HepG2 (cell line): ENCODE measurements around the gene PTH1R. TPM values are rescaled to one million over a fixed set of nuclear protein-coding genes. Genes with fewer than 3 reads are reported as not detected.

ENCODE experiments used
- ATAC-seq: fragments of 200-7000 bp; cut with Tn5 transposase; 3 replicates; pipeline ENCODE4 v1.9.1; 2020; ENCODE audit warnings: mild to moderate bottlenecking, moderate library complexity
- BruUV-seq: library from RNA; stranded (reverse); fragments of 400-500 nt; replicated peaks from 2 replicates; lab custom pipeline; 2021; lab: Mats Ljungman, UMichigan
- CTCF ChIA-PET: fragments of 300-600 bp; formaldehyde crosslinking; extraction: SDS; loops from one replicate; lab custom pipeline; 2021; ENCODE audit warnings: low total read pairs, inconsistent platforms, low intra/inter-chr PET ratio; lab: Yijun Ruan, JAX
- POLR2A ChIA-PET: fragments of 350-600 bp; sonication (Branson Sonifier 250); formaldehyde crosslinking; loops from one replicate; lab custom pipeline; 2020; ENCODE audit warnings: antibody characterized with exemption, inconsistent platforms; lab: Yijun Ruan, JAX
- DNase-seq: peaks from one replicate; pipeline ENCODE4 v3.0.0-alpha.2; 2015; ENCODE audit warnings: low spot score
- FAIRE-seq: peaks from 3 replicates; lab custom pipeline; 2011; peaks lifted over from hg19 to GRCh38; lab: Jason Lieb, UNC
- H2AFZ ChIP-seq: one replicate; pipeline ENCODE4 v1.6.1; 2011; ENCODE audit warnings: low read length, inconsistent platforms
- H3K27ac ChIP-seq: fragments of 300-600 bp; 3 replicates; pipeline ENCODE4 v1.8.0; 2011; ENCODE audit warnings: mixed run types, mild to moderate bottlenecking, mixed read lengths, low read length, inconsistent platforms; ENCODE audit not compliant: insufficient read depth; ENCODE audit errors: extremely low read length
- H3K27me3 ChIP-seq, 2 experiments: fragments of 200-600 bp in 1 of 2; 2 replicates in 1 of 2; 3 replicates in 1 of 2; pipeline versions ENCODE4 v1.6.0 to v1.8.0; 2011; ENCODE audit warnings: low read length in 2 of 2, mild to moderate bottlenecking in 2 of 2, moderate library complexity in 2 of 2, inconsistent platforms in 1 of 2; ENCODE audit not compliant: insufficient read depth in 2 of 2, control insufficient read depth in 1 of 2
- H3K36me3 ChIP-seq, 2 experiments: fragments of 200-600 bp in 1 of 2; replicated peaks in 1 of 2; 2 replicates in 1 of 2; 3 replicates in 1 of 2; pipeline versions ENCODE4 v1.5.1 to v1.8.0; 2011; ENCODE audit warnings: low read length in 2 of 2, inconsistent platforms in 1 of 2; ENCODE audit not compliant: insufficient read depth in 2 of 2, control insufficient read depth in 1 of 2
- H3K4me1 ChIP-seq: 2 replicates; pipeline ENCODE4 v1.5.1; 2012; ENCODE audit warnings: low read length, inconsistent platforms; ENCODE audit not compliant: insufficient read depth
- H3K4me2 ChIP-seq: 2 replicates; pipeline ENCODE4 v1.6.0; 2011; ENCODE audit warnings: low read depth, low read length, inconsistent platforms
- H3K4me3 ChIP-seq, 3 experiments: fragments of 200-600 bp in 1 of 3; sonication (generic), shearing (Covaris generic) in 1 of 3; replicated peaks in 1 of 3; 2 replicates each; pipeline ENCODE4 v1.5.1; 2011 to 2016; ENCODE audit warnings: low read length in 3 of 3, inconsistent platforms in 2 of 3, low read depth in 2 of 3, mild to moderate bottlenecking in 2 of 3, control low read depth in 1 of 3, mixed read lengths in 1 of 3; ENCODE audit not compliant: insufficient read depth in 1 of 3
- H3K79me2 ChIP-seq: one replicate; pipeline ENCODE4 v1.6.1; 2011; ENCODE audit warnings: low read length, inconsistent platforms; ENCODE audit not compliant: insufficient read depth
- H3K9ac ChIP-seq: 2 replicates; pipeline ENCODE4 v1.6.0; 2011; ENCODE audit warnings: mild to moderate bottlenecking, low read depth, low read length, inconsistent platforms; ENCODE audit not compliant: insufficient read depth
- H3K9me3 ChIP-seq: 2 replicates; pipeline ENCODE4 v1.5.1; 2012; ENCODE audit warnings: mild to moderate bottlenecking, low read length
- H4K20me1 ChIP-seq: 2 replicates; pipeline ENCODE4 v1.6.0; 2011; ENCODE audit warnings: inconsistent platforms, mild to moderate bottlenecking, low read length, moderate library complexity; ENCODE audit not compliant: insufficient read depth
- ARNT2 ChIP-seq: sonication (generic); formaldehyde crosslinking; IDR thresholded peaks from 2 replicates; pipeline ENCODE4 v1.8.0; 2022; ENCODE audit warnings: mild to moderate bottlenecking, low read depth, missing genetic modification reagents, moderate library complexity
- DNMT3B ChIP-seq: conservative IDR thresholded peaks from 2 replicates; pipeline ENCODE4 v1.6.1; 2016; ENCODE audit warnings: missing biosample characterization, control low read depth
- MLLT10 ChIP-seq: sonication (generic); formaldehyde crosslinking; IDR thresholded peaks from 2 replicates; pipeline ENCODE4 v1.4.0; 2020; ENCODE audit warnings: missing genetic modification reagents
- MTA1 ChIP-seq: sonication (generic); formaldehyde crosslinking; IDR thresholded peaks from 2 replicates; pipeline ENCODE4 v1.4.0; 2020; ENCODE audit warnings: missing genetic modification reagents, mild to moderate bottlenecking, borderline replicate concordance
- PCBP2 ChIP-seq: fragments of 200-400 bp; formaldehyde crosslinking; optimal IDR thresholded peaks from 2 replicates; pipeline ENCODE3; 2018; ENCODE audit warnings: low read length, low read depth; ENCODE audit not compliant: poor library complexity, severe bottlenecking
- PHF8 ChIP-seq: sonication (generic); formaldehyde crosslinking; IDR thresholded peaks from 2 replicates; pipeline ENCODE4 v1.5.0; 2020; ENCODE audit warnings: missing genetic modification reagents
- POLR2AphosphoS5 ChIP-seq: IDR thresholded peaks from 2 replicates; pipeline ENCODE4 v1.6.1; 2012; ENCODE audit warnings: low read depth, low read length
- PPARG ChIP-seq: conservative IDR thresholded peaks from 2 replicates; pipeline ENCODE4 v1.6.1; 2016; ENCODE audit warnings: missing biosample characterization, missing genetic modification reagents
- RNF219 ChIP-seq: sonication (generic); formaldehyde crosslinking; IDR thresholded peaks from 2 replicates; pipeline ENCODE4 v1.5.0; 2020; ENCODE audit warnings: mild to moderate bottlenecking, missing genetic modification reagents
- SSRP1 ChIP-seq: IDR thresholded peaks from 2 replicates; pipeline ENCODE4 v1.6.1; 2016; ENCODE audit warnings: control low read depth
- TBL1XR1 ChIP-seq: fragments of 150-350 bp; IDR thresholded peaks from 2 replicates; pipeline ENCODE4 v1.6.1; 2014; ENCODE audit warnings: borderline replicate concordance, low read length; ENCODE audit not compliant: partially characterized antibody
- TEAD2 ChIP-seq: sonication (generic); formaldehyde crosslinking; IDR thresholded peaks from 2 replicates; pipeline ENCODE4 v1.9.0; 2021; ENCODE audit warnings: missing genetic modification reagents
- TGIF2 ChIP-seq: IDR thresholded peaks from 2 replicates; pipeline ENCODE4 v1.6.1; 2016; ENCODE audit warnings: control low read depth, missing compliant biosample characterization
- TIGD3 ChIP-seq: sonication (generic); formaldehyde crosslinking; IDR thresholded peaks from 2 replicates; pipeline ENCODE4 v1.5.1; 2020; ENCODE audit warnings: mild to moderate bottlenecking, missing genetic modification reagents, borderline replicate concordance
- ZC3H4 ChIP-seq: sonication (generic); formaldehyde crosslinking; IDR thresholded peaks from 2 replicates; pipeline ENCODE4 v1.4.0; 2020; ENCODE audit warnings: missing genetic modification reagents, borderline replicate concordance
- ZFP1 ChIP-seq: IDR thresholded peaks from 2 replicates; pipeline ENCODE4 v1.6.1; 2016
- ZNF20 ChIP-seq: sonication (generic); formaldehyde crosslinking; IDR thresholded peaks from 2 replicates; pipeline ENCODE4 v1.4.0; 2020; ENCODE audit warnings: mild to moderate bottlenecking, moderate library complexity, missing genetic modification reagents
- ZNF710 ChIP-seq: sonication (generic); formaldehyde crosslinking; IDR thresholded peaks from 2 replicates; pipeline ENCODE4 v1.5.0; 2020; ENCODE audit warnings: mild to moderate bottlenecking, missing genetic modification reagents, borderline replicate concordance
- WGBS: methylation state at CpG from one replicate; pipeline ENCODE4 v1.1.6; 2017; ENCODE audit warnings: low lambda C conversion rate; 5-methylcytosine and 5-hydroxymethylcytosine counted together
- in situ Hi-C: cut with HindIII; loops from 2 replicates; pipeline ENCODE4 v1.10.0; 2017; ENCODE audit warnings: low pct_unique_long_range_greater_than_20kb; ENCODE audit not compliant: extremely low pct_ligation_motif_present
- intact Hi-C: fragments of 100-400 bp; cut with micrococcal nuclease; formaldehyde crosslinking; loops from one replicate; pipeline ENCODE4 v1.10.0; 2022; ENCODE audit not compliant: unreplicated experiment
- polyA plus RNA-seq, 8 experiments: library from polyadenylated mRNA; depleted of rRNA in 3 of 8; stranded (reverse) in 7 of 8; unstranded in 1 of 8; fragments of >200 nt; fragmentation: Illumina TruSeq in 4 of 8; extraction: Trizol in 4 of 8; gene quantifications; 2 replicates each; pipeline versions ENCODE4 v1.2.1 to v1.2.3, GENCODE V29; 2011 to 2016; ENCODE audit warnings: low read depth in 4 of 8, missing spikeins in 1 of 8, mixed read lengths in 1 of 8; ENCODE audit not compliant: insufficient read depth in 1 of 8
- total RNA-seq, 5 experiments: library from RNA; depleted of rRNA; stranded (reverse); fragments of >200 nt; fragmentation: Illumina TruSeq; extraction: Trizol; gene quantifications; 2 replicates each; pipeline ENCODE4 v1.2.3, GENCODE V29; 2016; ENCODE audit warnings: low read depth in 1 of 5

Gene PTH1R
- total and polyA plus RNA-seq, 2 of the 13 experiments (the other 11 are each of a cell fraction or from before 2014, with no cell fraction given) = not detected

- TF ChIP-seq ZNF710 (CRISPR knock-in tag) = no peak
Observed at GRCh38 chr3:46873521-46873920, 4.0 kb upstream of the PTH1R start (continued).

- intact Hi-C loops (no loop called here), in situ Hi-C loops (no loop called here)
- Histone ChIP-seq H3K9me3 (no peaks in the 10 kb centered on the region), H3K36me3 (no peaks in the 10 kb centered on the region), H4K20me1 (peaks cover 3% of the 10 kb centered on the region; the same call in 1 of the 2 replicates), H3K9ac (no peak overlapping the region), H3K4me1 (peaks cover 27% of the 10 kb centered on the region), H2AFZ (no peak overlapping the region), H3K27ac (no peak overlapping the region), H3K4me2 (no peak overlapping the region), H3K4me3 (no peak overlapping the region), H3K27me3 (peaks cover 13 to 76% of the 10 kb centered on the region in 2 experiments), H3K79me2 (no peaks in the 10 kb centered on the region)
- ATAC-seq (no peak), DNase-seq (no peak), FAIRE-seq (no peak)
- POLR2A ChIA-PET = no interaction called here
- 43% methylated on average over 17 of the region's 18 CpGs for WGBS
- CTCF ChIA-PET = no interaction called here
- BruUV-seq = no TSS peak
- no peak for TF ChIP-seq TGIF2 (CRISPR knock-in tag)
- TF ChIP-seq ARNT2 (CRISPR knock-in tag) = no peak
- no peak for TF ChIP-seq TEAD2
- no peak for TF ChIP-seq POLR2AphosphoS5
- no peak for TF ChIP-seq ZNF20 (CRISPR knock-in tag)
- no peak for TF ChIP-seq ZC3H4
- no peak for TF ChIP-seq PHF8 (CRISPR knock-in tag)
- TF ChIP-seq DNMT3B = no peak
- TF ChIP-seq PCBP2 = no peak
- no peak for TF ChIP-seq SSRP1 (CRISPR knock-in tag)
- no peak for TF ChIP-seq MTA1 (CRISPR knock-in tag)
- TF ChIP-seq TBL1XR1 = no peak
- TF ChIP-seq RNF219 = no peak
- TF ChIP-seq ZFP1 (CRISPR knock-in tag) = no peak
- TF ChIP-seq PPARG (CRISPR knock-in tag) = no peak
- TF ChIP-seq MLLT10 (CRISPR knock-in tag) = no peak
- no peak for TF ChIP-seq TIGD3
Observed at GRCh38 chr3:46874430-46874829, 3.1 kb upstream of the PTH1R start.
